NB4 (cell line): ENCODE measurements around the gene RUVBL1.
A peak's percentile ranks its signal among the peaks of the same experiment; 100 is the strongest.

ENCODE experiments used
- DNase-seq: peaks from one replicate; pipeline ENCODE4 v3.0.0; 2010; ENCODE audit warnings: low read depth
- H3K4me3 ChIP-seq: one replicate; pipeline ENCODE4 v1.5.1; 2011; ENCODE audit warnings: mild to moderate bottlenecking, low read depth, low read length, moderate library complexity
- MYC ChIP-seq: IDR thresholded peaks from 2 replicates; pipeline ENCODE4 v1.6.1; 2011; ENCODE audit warnings: low read depth, low read length
- POLR2A ChIP-seq: IDR thresholded peaks from 2 replicates; pipeline ENCODE4 v1.6.1; 2011; ENCODE audit warnings: mild to moderate bottlenecking; ENCODE audit not compliant: insufficient read length; ENCODE audit errors: extremely low read depth
- TF ChIP-seq, protein P1 (sequence below): IDR thresholded peaks from 2 replicates; pipeline ENCODE4 v1.6.1; 2011; ENCODE audit warnings: low read depth, low read length
- TF ChIP-seq, protein P2 (sequence below): IDR thresholded peaks from one replicate; pipeline ENCODE4 v1.5.1; 2012; ENCODE audit warnings: low read depth, low read length

Gene RUVBL1

DNA sequence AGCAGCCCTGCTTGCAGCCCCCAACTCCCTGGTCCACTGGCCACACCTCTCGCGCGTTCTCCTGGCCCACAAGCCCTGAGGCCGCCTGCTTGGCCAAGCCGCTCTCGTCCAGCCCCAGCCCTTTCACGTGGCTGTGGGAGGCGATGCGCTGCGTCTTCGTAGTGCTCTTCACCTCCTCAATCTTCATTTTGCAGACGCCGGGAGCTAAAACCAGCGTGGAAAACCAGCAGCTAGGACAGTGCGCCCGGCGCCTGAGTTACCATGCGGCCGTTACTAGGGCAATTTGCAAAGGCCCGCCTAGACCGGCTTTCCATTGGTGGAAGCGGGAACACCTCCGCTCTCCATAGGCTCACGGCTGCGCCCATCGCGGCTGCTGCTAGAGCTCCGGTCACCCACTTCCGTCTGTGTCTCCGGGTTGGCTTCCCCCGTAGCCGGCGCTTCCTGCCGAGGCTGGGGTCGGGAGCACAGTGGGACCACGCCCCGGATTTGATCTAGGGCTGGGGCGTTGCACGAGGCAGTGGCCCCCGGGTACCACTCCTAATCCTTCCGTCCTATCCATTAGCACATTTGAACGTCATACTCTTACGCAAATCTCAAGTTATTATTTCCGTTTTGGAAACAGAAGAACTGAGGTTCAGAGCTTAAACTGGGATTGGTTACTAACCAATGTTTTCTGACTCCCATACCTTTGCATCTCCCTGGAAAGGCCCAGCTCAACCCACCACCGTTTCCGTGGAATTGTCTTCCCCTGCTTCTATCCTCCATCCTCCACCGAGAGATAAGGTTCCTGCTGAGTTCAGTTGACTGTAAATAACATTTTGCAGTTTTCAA is at the start of gene RUVBL1:
Gene RUVBL1 (minus strand): TSS at position 275 of the 831 bp plus-strand sequence. CDS start 88 bp downstream, at position 187.
- TF ChIP-seq, protein P1, sequence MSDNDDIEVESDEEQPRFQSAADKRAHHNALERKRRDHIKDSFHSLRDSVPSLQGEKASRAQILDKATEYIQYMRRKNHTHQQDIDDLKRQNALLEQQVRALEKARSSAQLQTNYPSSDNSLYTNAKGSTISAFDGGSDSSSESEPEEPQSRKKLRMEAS, result peak; percentile 89
- TF ChIP-seq POLR2A (peak; percentile 39), MYC (peak; percentile 96)
- TF ChIP-seq, protein P2, sequence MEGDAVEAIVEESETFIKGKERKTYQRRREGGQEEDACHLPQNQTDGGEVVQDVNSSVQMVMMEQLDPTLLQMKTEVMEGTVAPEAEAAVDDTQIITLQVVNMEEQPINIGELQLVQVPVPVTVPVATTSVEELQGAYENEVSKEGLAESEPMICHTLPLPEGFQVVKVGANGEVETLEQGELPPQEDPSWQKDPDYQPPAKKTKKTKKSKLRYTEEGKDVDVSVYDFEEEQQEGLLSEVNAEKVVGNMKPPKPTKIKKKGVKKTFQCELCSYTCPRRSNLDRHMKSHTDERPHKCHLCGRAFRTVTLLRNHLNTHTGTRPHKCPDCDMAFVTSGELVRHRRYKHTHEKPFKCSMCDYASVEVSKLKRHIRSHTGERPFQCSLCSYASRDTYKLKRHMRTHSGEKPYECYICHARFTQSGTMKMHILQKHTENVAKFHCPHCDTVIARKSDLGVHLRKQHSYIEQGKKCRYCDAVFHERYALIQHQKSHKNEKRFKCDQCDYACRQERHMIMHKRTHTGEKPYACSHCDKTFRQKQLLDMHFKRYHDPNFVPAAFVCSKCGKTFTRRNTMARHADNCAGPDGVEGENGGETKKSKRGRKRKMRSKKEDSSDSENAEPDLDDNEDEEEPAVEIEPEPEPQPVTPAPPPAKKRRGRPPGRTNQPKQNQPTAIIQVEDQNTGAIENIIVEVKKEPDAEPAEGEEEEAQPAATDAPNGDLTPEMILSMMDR, result no peak
- H3K4me3 ChIP-seq, result peak within 1 kb of the TSS; percentile 97
- peak; percentile 99 for DNase-seq

DNA sequence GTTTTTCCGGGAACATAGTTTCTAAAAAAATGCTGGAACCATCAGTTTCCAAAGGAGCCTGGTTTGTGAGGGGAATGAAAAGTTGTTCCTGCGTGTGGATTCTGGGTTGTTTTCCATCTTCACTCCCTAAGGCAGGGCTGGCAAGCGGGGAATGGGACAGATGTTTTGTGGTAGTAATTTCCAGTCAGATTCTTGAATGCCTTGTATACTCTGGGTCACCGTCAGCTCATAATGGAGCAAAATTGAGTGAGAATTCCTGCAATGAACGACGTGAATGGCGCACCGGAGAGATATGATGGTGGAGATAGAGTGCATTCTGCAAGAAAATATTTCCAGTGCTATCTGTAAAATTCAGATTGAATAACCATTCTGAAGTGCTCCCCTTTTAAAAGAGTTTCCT is 49.6 kb upstream of the RUVBL1 start:
- no peak for DNase-seq
- no peak overlapping the region for H3K4me3 ChIP-seq
- TF ChIP-seq, protein P2, result no peak

DNA sequence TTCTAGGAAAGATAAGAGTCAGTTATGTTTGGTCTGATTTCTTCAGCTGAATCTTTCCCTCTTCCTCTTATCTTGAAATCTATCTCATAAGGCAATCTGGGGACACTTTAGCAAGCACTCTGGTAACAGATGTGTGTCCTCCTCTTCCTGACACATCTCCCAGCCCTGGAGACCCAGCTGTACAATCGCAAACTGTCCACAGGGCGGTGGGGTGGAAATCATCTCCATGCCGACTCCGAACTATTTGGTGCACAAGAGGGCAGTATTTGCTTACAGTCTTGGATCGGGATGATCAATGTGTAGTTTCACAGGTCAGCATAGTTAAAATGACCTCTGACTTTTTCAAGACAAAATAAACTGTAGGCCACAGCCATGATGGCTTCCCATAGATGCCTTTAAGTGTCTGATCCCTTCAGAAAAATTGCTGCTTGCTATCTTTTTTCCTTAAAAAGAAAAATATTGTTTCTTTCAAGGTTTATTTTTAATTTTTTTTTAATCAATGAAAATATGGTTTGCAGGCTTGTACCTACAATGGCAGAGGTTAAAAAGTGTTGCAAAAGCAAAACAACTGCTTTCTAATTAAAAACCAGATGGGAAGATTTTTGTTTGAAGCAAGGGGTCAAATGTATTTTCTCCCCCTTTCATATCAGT is 47.4 kb upstream of the RUVBL1 start:
- peak; percentile 86 for DNase-seq
- TF ChIP-seq, protein P1, result peak; percentile 38; the same call in 1 of the 2 replicates
- TF ChIP-seq, protein P2, result peak; percentile 71
- no peak for TF ChIP-seq MYC
- TF ChIP-seq POLR2A, result no peak
- H3K4me3 ChIP-seq, result no peak overlapping the region

DNA sequence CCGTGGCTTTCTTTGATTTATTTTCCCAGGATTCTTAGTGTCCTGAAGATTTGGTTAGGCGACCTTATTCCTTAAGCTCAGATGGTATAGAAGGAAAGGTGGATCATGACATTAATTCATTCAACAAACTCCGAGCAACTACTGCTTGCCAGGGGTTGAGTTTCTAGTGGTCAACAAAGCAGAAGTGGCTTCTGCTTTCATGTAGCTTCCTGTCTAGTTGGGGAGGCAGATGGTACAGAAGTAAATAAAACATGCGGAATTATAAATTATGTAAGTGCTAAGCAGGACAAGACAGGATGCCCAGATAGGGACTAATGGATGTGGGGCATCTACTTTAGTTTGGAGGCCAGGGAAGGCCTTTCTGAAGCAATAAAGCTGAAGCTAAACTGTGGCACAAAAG is 45.2 kb upstream of the RUVBL1 start:
- TF ChIP-seq MYC (no peak), POLR2A (no peak)
- TF ChIP-seq, protein P1, result no peak
- TF ChIP-seq, protein P2, result no peak
- peak; percentile 39 for DNase-seq
- no peak overlapping the region for H3K4me3 ChIP-seq

DNA sequence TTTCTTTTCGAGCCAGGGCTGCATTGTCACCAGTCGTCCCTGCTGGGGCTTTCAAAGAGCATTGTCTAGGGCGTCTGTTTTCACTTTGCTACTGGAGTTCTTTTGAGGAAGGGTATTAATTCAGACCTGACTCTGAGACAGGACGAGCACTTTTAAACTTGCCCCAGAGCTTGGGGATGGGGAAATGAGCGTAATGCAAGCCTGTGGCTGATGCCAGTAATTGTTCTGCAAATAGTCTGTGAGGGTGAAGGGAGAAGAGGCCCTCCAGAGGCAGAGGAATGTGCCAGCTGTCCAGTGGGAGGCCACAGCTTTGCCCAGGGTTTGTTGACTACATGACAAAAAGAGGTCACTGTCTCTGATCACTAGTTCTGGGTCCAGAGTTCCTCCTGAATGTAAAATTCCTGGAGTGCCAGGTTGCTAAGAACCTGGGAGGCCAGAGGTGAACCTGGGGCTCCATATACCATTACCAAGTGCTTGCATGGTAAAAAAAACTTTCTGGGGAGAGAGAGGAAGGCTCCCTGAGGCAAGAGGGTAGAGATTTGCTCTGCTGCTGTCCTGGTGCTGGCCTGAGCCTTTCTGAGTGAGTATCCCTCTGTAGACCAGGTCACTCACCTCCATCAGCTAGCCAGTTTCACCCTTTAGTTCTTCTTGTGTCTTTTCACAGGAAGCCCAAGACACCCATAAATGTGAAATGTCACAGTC is 44.5 kb upstream of the RUVBL1 start:
- no peak for TF ChIP-seq MYC
- TF ChIP-seq, protein P2, result no peak
- TF ChIP-seq, protein P1, result no peak
- no peak for TF ChIP-seq POLR2A
- peak; percentile 15 for DNase-seq
- H3K4me3 ChIP-seq, result no peak overlapping the region
